Coronary artery (tissue), 2 donors: ENCODE measurements around the gene TUBA1A.
"Not testable (repeated sequence)": the region's sequence is repeated elsewhere in the genome, so short reads cannot be mapped to it uniquely, and the experiment has no call there.

Experiments used
- DNase-seq: peaks from one replicate; pipeline ENCODE4 v3.0.0-alpha.2; 2017; ENCODE audit warnings: low spot score
- H3K27ac ChIP-seq, 2 donors: fragments of 200-600 bp; sonication (generic); one replicate each; pipeline ENCODE4 v1.5.1; 2016 to 2019
- H3K4me3 ChIP-seq: fragments of 200-600 bp; sonication (generic); 2 replicates; pipeline ENCODE4 v1.5.1; 2016; ENCODE audit warnings: mild to moderate bottlenecking, moderate library complexity
- TF ChIP-seq, protein P1 (sequence below): fragments of 200-600 bp; sonication (generic); IDR thresholded peaks from one replicate; pipeline ENCODE4 v1.5.1; 2019; ENCODE audit warnings: antibody characterized with exemption

TUBA1A gene

DNA sequence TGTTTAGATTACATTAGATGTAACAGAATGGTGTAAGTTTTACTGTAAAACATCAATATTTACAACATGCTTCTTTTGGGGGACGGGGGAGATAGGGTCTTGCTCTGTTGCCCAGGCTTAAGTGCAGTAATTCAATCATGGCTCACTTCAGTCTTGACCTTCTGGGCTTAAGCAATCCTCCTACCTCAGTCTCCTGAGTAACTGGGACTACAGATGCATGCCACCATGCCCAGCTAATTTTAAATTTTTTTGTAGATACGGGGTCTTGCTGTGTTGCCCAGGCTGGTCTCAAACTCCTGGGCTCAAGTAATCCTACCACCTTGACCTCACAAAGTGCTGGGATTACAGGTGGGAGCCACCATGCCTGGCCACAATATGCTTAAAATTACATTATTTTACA, 23.8 kb downstream of the TUBA1A start:
- TF ChIP-seq, protein P1, sequence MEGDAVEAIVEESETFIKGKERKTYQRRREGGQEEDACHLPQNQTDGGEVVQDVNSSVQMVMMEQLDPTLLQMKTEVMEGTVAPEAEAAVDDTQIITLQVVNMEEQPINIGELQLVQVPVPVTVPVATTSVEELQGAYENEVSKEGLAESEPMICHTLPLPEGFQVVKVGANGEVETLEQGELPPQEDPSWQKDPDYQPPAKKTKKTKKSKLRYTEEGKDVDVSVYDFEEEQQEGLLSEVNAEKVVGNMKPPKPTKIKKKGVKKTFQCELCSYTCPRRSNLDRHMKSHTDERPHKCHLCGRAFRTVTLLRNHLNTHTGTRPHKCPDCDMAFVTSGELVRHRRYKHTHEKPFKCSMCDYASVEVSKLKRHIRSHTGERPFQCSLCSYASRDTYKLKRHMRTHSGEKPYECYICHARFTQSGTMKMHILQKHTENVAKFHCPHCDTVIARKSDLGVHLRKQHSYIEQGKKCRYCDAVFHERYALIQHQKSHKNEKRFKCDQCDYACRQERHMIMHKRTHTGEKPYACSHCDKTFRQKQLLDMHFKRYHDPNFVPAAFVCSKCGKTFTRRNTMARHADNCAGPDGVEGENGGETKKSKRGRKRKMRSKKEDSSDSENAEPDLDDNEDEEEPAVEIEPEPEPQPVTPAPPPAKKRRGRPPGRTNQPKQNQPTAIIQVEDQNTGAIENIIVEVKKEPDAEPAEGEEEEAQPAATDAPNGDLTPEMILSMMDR, result no peak
- H3K4me3 ChIP-seq, result no peak overlapping the region
- no peak for DNase-seq
- no peak overlapping the region for H3K27ac ChIP-seq

DNA sequence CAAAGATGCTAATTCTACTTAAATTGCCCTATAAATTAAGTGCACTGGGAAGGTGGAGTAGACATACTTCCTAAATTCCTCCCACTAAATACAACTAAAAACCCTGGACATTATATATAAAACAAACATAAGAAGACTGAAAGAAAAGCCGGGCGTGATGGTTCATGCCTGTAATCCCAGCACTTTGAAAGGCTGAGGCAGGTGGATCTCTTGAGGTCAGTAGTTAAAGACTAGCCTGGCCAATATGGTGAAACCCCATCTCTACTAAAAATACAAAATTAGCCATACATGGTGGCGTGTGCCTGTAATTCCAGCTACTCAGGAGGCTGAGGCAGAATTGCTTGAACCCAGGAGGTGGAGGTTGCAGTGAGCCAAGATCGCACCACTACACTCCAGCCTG, 27.0 kb downstream of the TUBA1A start:
- not testable (repeated sequence) for DNase-seq, H3K4me3 ChIP-seq, H3K27ac ChIP-seq

DNA sequence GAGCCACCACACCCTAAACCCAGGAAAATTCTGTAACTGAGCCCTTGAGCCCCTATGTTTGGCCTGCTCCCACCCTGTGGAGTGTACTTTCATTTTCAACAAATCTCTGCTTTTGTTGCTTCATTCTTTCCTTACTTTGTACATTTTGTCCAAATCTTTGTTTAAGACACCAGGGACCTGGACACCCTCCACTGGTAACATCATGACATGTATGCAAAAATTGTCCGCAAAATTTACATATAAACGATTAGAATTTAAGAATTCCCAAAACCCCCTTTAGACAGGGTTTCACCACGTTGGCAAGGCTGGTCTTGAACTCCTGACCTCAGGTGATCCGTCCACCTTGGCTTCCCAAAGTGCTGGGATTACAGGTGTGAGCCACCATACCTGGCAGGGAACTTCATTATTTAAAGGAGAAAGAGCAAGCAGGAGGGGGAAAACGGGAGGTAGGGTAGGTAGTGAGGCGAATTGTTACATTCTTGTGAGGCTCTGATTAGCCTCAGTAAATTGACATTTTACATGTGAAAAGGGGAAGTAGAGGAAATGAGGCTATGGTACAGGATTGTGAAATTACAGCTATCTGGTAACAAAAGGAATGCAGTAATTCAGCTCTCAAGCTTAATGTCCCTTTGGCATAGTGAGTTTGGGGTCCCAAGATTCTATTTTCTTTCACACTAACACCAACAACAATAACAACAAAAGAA, 27.6 kb downstream of the TUBA1A start:
- H3K4me3 ChIP-seq, result no peak overlapping the region
- TF ChIP-seq, protein P1, result no peak
- no peak overlapping the region for H3K27ac ChIP-seq
- DNase-seq, result no peak

DNA sequence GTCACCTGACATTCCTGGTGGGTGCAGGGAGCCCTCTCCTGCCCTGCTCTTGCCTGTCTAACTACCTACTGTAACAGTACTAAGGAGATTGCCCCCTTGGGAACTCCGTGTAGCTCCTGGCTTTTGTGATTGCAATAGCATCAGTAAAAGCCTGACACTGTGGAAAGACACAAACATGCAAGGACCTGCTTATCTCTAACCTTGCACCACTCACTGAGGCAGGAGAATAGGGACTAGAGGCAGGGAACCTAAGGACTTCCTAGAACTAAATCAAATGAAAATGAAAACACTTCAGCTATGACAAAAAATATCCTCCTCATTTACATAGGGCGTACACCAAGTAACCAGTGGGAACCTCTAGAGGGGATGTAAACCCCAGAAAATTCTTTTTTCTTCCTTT, 28.5 kb downstream of the TUBA1A start:
- TF ChIP-seq, protein P1, result no peak
- Histone ChIP-seq H3K27ac (no peak overlapping the region), H3K4me3 (no peak overlapping the region)
- DNase-seq, result no peak

DNA sequence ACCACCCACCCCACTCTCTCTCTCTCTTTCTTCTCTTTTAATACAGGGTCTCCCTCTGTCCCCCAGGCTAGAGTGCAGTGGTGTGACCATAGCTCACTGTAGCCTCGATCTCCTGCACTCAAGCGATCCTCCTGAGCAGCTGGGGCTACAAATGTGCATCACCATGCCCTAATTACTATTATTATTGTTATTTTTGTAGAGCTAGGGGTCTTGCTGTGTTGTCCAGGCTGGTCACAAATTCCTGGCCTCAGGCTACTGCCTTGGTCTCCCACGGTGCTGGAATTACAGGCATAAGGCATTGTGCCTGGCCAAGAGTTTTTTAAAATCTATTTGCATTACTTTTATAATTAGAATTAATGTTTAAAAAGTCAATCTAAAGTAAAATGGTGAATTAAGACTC, 34.7 kb downstream of the TUBA1A start:
- TF ChIP-seq, protein P1, result no peak
- DNase-seq, result no peak
- H3K27ac ChIP-seq, result no peak overlapping the region
- no peak overlapping the region for H3K4me3 ChIP-seq

DNA sequence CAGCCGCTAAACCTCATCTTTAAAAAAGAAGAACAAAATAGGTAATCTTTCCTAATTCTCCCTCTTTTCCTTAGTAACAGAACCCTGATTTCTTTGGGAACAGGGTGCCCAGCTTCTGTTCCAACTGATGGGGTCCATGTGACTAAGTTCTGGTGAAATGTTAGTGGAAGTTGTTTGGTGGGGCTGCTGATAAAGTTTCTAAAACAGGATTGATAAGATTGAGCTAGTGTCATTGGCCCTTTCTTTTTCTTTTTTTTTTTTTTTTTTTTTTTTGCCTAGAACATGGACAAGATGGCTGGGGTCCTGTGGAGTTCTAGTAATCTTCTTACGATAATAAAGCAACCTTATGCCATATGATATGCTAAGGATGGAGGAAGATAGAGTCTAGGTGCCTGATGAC, 41.5 kb downstream of the TUBA1A start:
- TF ChIP-seq, protein P1, result no peak
- no peak overlapping the region for H3K27ac ChIP-seq
- no peak for DNase-seq
- no peak overlapping the region for H3K4me3 ChIP-seq

DNA sequence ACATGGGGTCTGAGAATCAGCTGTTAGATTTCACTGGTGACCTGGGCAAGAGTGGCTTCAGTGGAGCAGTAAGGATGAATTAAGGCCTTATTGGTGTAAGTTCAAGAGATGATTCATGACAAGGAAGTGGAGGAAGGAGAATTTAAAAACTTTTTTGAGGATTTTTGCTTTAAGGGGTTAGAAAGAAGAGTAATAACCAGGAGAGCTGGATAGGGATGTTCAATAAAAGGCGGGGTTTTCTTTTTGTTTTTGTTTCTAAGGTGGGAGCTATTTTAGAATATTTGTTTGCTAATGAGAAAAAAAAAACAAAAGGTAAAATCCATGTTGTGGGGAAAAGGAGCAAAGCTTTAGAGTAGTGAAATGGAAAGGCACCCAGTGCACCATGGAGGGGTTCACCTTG, 42.5 kb downstream of the TUBA1A start:
- no peak overlapping the region for H3K4me3 ChIP-seq
- TF ChIP-seq, protein P1, result no peak
- DNase-seq, result no peak
- no peak overlapping the region for H3K27ac ChIP-seq

DNA sequence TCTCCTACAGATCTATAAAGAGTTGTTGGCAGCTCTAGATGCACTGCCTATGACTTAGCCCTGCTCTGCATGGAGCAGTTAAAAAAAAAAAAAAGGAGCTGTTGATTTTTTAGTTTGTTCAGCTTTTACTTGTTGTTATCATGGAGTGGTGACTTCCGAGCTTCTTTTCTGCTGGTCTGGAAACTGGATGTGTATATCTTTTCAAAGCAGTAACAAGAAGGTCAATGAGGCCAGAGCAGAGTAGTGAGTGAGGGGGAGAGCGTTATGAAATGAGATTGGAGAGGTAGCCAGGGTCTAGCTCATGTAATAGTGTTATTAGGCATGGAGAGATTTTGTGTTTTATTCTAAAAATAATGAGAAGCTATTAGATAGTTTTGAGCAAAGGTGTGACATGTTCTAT, 44.5 kb downstream of the TUBA1A start:
- TF ChIP-seq, protein P1, result no peak
- no peak overlapping the region for H3K4me3 ChIP-seq
- no peak for DNase-seq
- H3K27ac ChIP-seq, result no peak overlapping the region
